GM21526 (cell line): ENCODE measurements around the gene ANKEF1.

Experiments
- ATAC-seq: cut with Tn5 transposase; IDR thresholded peaks from one replicate; pipeline ENCODE4 v1.9.1; 2021; ENCODE audit warnings: moderate library complexity; ENCODE audit not compliant: unreplicated experiment, low FRiP score

The ANKEF1 gene

GRCh38 chr20:10077886-10078285, 43.1 kb downstream of the ANKEF1 start:
- ATAC-seq, result no peak

- ATAC-seq, result no peak
Observed at GRCh38 chr20:10078403-10078802, 43.6 kb downstream of the ANKEF1 start.

GRCh38 chr20:10079964-10080363, 45.2 kb downstream of the ANKEF1 start:
- ATAC-seq, result no peak

- no peak for ATAC-seq
Observed at GRCh38 chr20:10080574-10080973, 45.8 kb downstream of the ANKEF1 start.

DNA sequence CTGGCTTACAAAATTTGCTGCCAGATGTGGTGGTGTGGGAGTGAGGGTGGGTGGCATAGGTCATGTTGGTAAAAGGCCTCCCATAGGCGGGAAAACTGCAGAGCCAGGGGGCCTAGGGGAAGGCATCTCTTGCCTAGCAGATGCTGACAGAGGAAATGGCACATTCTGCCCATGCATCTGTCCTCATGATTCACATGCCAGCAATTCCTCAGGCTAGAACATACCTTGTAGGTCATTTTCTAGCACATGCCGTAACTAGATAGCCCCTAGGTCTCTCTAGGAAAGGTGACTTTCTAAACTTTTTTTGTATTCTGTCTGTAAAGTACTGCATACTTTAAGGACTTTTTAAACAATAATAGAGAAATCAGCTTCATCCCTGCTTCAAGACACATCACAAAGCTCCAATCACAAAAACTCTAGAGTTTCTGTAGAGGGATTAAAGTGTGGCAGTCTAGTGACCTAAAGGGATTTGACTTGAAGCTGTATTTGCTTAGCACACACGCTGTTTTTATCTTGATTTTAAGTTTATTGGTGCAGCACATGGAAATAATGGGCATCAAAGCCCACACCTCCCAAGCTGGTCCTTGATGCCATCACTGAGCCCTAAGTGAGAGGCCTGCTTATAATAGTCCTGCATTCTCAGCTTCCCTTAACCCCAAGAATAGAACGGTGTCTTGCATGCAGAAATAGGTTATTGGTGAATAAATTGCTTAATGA, 55.2 kb downstream of the ANKEF1 start:
- ATAC-seq, result no peak

DNA sequence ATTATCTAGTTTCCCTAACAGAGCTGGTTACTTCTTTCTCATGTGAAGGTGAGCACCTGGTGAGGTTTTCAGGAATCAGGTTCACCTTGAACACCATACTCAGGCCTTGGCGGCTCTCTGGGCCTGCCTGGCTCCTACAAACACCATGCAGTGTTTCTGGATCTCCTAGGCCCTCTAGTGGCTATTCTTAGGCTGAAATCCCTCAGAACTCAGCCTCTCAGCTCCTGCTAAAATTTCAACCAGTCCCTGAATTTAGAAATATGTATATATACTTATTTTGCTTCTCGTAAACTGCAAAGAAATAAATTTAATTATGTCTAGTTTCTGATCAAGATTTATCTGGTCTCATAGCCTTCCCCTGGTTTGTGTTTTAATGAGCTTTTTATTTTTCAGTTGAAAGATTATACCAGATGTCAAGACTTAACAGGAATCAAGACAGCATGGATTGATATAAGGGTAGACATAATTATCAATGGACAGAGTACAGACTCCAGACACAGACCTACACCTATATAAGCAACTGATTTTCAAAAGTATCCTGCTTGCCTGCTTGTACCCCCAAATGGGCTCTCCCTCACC, 55.9 kb downstream of the ANKEF1 start:
- peak; percentile 59 for ATAC-seq

GRCh38 chr20:10093087-10093591, 58.4 kb downstream of the ANKEF1 start:
- ATAC-seq, result no peak

DNA sequence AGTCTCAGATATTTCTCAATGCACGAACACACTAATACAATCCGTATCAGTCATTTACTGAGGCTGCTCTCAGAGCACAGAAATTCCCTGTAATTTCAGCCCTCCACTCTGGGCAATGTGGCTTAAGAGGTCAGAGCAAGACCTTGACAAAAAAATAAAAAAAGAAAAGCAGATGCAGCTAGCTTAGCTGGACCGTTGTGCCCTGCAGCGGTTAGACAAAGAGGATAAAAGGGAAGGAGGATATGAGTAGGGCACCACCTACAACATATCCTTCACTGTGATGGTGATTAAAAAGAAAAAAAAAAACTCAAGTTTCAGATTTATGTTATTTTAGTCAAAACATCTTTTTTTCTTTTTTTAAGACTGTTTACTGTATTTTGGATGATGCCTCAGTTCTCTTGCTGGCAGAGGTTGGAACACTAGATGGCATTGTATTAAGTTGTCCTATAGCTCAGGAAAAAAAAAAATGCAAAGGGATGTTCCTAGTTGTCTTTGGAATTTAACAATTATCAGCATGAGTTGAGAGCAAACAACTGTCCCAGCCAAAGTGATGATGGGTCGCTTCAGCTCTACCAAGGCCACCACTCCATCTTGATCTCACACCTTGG, 59.9 kb downstream of the ANKEF1 start:
- no peak for ATAC-seq

- ATAC-seq, result no peak
Observed at GRCh38 chr20:10096790-10097189, 62.0 kb downstream of the ANKEF1 start.

GRCh38 chr20:10105046-10105445, 70.3 kb downstream of the ANKEF1 start:
- ATAC-seq, result no peak
